ENCODE measurements around the gene ASCL3.
A peak's percentile ranks its signal among the peaks of the same experiment; 100 is the strongest.
"Not testable (repeated sequence)": the region's sequence is repeated elsewhere in the genome, so short reads cannot be mapped to it uniquely, and the experiment has no call there.

ASCL3 gene

DNA sequence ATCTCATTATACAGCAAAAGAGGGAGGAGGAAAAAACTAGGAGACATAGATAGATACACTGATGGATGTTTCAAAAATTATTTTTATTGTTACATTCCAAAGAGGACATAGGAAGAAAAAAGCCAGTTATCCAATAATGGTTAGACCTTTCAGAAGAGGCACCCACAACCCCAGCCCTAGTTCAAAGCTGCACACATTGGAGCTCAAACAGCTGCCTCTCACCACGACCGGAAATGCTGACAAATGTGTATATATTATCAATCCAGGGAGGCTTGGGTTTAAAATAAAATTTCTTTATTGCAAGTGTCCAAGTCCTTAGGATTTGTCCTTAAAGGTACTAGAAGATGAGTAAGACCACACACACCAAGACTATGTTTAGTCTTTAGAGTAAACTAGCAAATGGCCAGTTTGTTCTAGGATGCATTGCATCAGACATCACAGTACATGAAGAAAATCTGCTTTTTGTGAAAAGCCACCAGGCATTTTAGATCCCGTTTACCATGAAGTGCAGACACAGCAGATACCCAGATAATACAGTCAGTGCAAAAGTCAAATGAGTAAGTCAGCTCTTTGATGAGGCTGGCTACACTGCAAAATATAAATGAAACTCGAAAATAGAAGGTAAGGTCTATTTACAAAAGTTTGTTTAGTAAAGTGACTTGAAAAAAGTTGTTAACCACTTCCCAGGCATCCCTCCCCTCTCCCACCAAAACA, 4.6 kb upstream of the ASCL3 start:
- H3K4me3 ChIP-seq (ENCODE audit: control insufficient read depth, low read depth, low read length), result no peak overlapping the region
- DNase-seq (ENCODE audit: low read depth), result no peak
- no peak for TF ChIP-seq CTCF (IDR thresholded peaks at IDR 0.05; ENCODE audit: control insufficient read depth, insufficient read depth, low read depth, low read length, missing control alignments)

GRCh38 chr11:8941341-8942103, 1.3 kb downstream of the ASCL3 start:
- H3K4me3 ChIP-seq (ENCODE audit: control insufficient read depth, low read depth, low read length), result no peak overlapping the region
- DNase-seq (ENCODE audit: low read depth), result no peak
- no peak for TF ChIP-seq CTCF (IDR thresholded peaks at IDR 0.05; ENCODE audit: control insufficient read depth, insufficient read depth, low read depth, low read length, missing control alignments)

GRCh38 chr11:8937659-8938058, 5.2 kb downstream of the ASCL3 start:
- DNase-seq (ENCODE audit: low read depth), result no peak
- H3K4me3 ChIP-seq (ENCODE audit: control insufficient read depth, low read depth, low read length), result no peak overlapping the region
- no peak for TF ChIP-seq CTCF (IDR thresholded peaks at IDR 0.05; ENCODE audit: control insufficient read depth, insufficient read depth, low read depth, low read length, missing control alignments)

DNA sequence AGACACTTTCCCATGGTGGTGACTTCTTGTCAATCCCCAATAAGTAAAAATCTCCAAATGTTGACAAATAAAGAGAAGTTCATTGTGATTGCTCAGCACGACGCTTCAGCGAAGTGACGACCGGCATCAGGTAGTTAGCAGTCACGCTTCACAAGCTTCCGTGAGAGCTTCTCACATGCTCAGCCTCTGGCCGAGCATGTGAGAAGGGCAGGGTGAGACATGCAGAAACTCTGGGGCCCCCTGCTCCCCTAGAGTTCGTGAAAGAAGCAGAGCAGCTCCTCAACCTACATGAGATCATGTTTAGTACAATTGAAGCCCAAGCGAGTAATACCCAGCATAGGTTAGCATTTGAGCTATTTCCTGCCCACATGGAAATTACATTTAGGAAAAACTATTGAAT, 5.7 kb downstream of the ASCL3 start:
- H3K4me3 ChIP-seq (ENCODE audit: control insufficient read depth, low read depth, low read length), result no peak overlapping the region
- no peak for DNase-seq (ENCODE audit: low read depth)
- TF ChIP-seq CTCF (IDR thresholded peaks at IDR 0.05; ENCODE audit: control insufficient read depth, insufficient read depth, low read depth, low read length, missing control alignments), result no peak

GRCh38 chr11:8935789-8936188, 7.0 kb downstream of the ASCL3 start:
- not testable (repeated sequence) for DNase-seq (ENCODE audit: low read depth); H3K4me3 ChIP-seq (ENCODE audit: control insufficient read depth, low read depth, low read length)

DNA sequence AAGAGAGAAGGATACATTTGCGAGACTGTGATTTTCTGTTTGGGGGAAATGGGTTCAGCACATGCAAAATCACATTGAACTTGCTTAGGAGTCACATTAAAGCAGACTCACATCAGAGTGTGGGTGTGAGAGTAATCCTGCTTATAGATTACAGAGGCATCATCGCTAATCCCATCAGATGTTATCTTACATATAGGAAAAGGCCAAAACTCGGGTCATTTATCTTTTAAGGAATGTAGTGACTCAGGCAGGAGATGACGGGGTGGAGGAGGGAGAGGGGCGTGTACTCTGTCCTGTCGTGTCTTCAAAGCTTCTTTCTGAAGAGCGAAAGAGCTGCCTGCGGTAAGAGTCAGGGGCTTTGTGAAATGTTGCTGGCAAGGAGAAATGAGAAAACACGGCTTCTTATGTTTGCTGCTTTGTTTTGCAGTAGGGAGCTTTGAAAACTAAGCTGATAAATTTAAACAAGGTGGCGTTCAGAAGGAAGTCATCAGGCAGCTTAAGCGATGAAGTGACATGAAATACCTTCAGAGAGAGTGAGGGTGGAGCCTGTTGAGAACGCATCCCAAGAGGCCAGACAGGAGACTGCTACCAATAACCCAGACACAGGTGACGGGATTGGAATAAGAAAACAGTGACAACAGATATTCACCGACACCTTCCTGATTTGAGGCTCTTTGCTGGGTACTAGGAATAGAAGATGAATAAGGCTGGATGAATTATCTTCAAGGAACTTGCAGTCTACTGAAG, 7.9 kb downstream of the ASCL3 start:
- no peak for TF ChIP-seq CTCF (IDR thresholded peaks at IDR 0.05; ENCODE audit: control insufficient read depth, insufficient read depth, low read depth, low read length, missing control alignments)
- peak; percentile 10 for DNase-seq (ENCODE audit: low read depth)
- H3K4me3 ChIP-seq (ENCODE audit: control insufficient read depth, low read depth, low read length), result no peak overlapping the region

DNA sequence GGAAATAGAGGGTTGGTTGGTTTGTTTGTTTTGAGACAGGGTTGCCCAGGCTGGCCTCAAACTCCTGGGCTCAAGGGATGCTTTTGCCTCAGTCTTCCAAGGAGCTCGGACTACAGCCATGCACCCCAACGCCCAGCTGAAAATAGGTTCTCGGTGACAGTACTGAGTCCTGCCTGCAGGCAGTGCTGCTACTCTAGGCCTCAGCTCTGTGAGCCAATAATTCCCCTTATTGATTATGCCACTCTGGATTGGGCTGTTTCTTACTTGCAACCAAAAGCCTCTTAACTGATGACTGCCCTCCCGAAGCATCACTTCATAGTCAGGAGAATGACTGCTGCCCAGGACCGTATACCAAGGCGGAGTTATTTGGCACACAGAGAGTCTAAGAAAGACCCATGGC, 8.9 kb downstream of the ASCL3 start:
- DNase-seq (ENCODE audit: low read depth), result no peak
- no peak overlapping the region for H3K4me3 ChIP-seq (ENCODE audit: control insufficient read depth, low read depth, low read length)
- TF ChIP-seq CTCF (IDR thresholded peaks at IDR 0.05; ENCODE audit: control insufficient read depth, insufficient read depth, low read depth, low read length, missing control alignments), result no peak

Measured in AG09309 (cell line).